Muscle layer of colon (tissue), 2 donors: ENCODE results near the gene INTS7.
"Not testable (repeated sequence)": the region's sequence is repeated elsewhere in the genome, so short reads cannot be mapped to it uniquely, and the experiment has no call there.

Experiments used
- H3K27ac ChIP-seq: one replicate; pipeline ENCODE4 v1.7.0; 2013; ENCODE audit warnings: low read depth, mild to moderate bottlenecking, low read length, moderate library complexity
- H3K27me3 ChIP-seq, 2 donors: one replicate each; pipeline ENCODE4 v1.7.0; 2013; ENCODE audit warnings: low read length in 2 of 2, mild to moderate bottlenecking in 2 of 2; ENCODE audit not compliant: insufficient read depth in 2 of 2, control insufficient read depth in 1 of 2
- H3K36me3 ChIP-seq: one replicate; pipeline ENCODE4 v1.7.0; 2013; ENCODE audit warnings: mild to moderate bottlenecking, low read length; ENCODE audit not compliant: insufficient read depth
- H3K4me1 ChIP-seq: one replicate; pipeline ENCODE4 v1.7.0; 2013; ENCODE audit warnings: mild to moderate bottlenecking, low read length; ENCODE audit not compliant: insufficient read depth
- H3K4me3 ChIP-seq, 2 donors: one replicate each; pipeline ENCODE4 v1.7.0; 2013; ENCODE audit warnings: low read length in 2 of 2, low read depth in 1 of 2, mild to moderate bottlenecking in 1 of 2, moderate library complexity in 1 of 2
- H3K9ac ChIP-seq: one replicate; pipeline ENCODE4 v1.7.0; 2013; ENCODE audit warnings: low read length
- H3K9me3 ChIP-seq: one replicate; pipeline ENCODE4 v1.7.0; 2013; ENCODE audit warnings: mild to moderate bottlenecking, low read length
- donor health status: abdominal sarcoma.
- donor health status: Adenocarcinoma of cecum.

The INTS7 gene

DNA sequence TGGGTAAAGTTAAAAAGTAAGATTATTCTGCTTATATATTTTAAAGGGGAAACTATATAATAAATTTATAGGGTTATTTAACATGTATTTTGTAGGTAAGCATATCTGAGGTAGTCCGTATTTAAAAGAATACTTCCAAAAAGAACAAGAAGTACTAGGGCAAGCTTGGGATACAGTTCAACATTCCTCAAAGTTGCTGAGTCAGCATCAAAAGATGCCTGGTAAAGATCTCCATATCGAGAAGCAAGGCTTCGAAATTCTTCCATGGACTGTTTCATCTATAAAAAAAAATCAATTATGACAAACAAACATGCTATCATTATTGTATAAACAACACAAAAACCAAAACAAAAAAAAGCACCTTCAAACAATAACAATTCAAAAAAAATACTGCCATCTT is 67.7 kb downstream of the INTS7 start:
- Histone ChIP-seq H3K4me3 (no peak overlapping the region), H3K9ac (no peak overlapping the region), H3K36me3 (no peaks in the 10 kb centered on the region), H3K27me3 (no peaks in the 10 kb centered on the region), H3K27ac (no peak overlapping the region), H3K9me3 (no peaks in the 10 kb centered on the region), H3K4me1 (no peaks in the 10 kb centered on the region)

DNA sequence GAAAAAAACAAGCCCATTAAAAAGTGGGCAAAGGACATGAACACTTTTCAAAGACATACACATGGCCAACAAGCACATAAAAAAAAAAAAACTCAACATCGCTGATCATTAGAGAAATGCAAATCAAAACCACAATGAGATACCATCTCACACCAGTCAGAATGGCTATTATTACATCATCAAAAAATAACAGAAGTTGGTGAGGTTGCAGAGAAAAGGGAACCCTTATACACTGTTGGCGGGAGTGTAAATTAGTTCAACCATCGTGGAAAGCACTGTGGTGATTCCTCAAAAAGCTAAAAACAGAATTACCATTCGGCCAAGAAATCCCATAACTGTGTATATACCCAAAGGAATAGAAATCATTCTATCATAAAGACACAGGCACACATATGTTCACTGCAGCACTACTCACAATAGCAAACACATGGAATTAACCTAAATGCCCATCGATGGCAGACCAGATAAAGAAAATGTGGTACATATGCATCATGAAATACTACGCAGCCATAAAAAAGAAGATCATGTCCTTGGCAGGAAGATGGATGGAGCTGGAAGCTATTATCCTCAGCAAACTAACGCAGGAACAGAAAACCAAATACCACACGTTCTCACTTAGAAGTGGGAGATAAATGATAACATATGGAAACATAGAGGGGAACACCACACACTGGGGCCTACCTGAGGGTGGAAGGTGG is 70.1 kb downstream of the INTS7 start:
- H3K36me3 ChIP-seq, result no peaks in the 10 kb centered on the region
- H3K27ac ChIP-seq, result no peak overlapping the region
- H3K4me3 ChIP-seq, result no peak overlapping the region
- H3K4me1 ChIP-seq, result no peaks in the 10 kb centered on the region
- H3K9me3 ChIP-seq, result no peaks in the 10 kb centered on the region
- H3K9ac ChIP-seq, result no peak overlapping the region
- H3K27me3 ChIP-seq, result no peaks in the 10 kb centered on the region

- Histone ChIP-seq H3K36me3 (no peaks in the 10 kb centered on the region), H3K27me3 (no peaks in the 10 kb centered on the region), H3K27ac (no peak overlapping the region), H3K4me1 (no peaks in the 10 kb centered on the region), H3K9me3 (no peaks in the 10 kb centered on the region), H3K9ac (no peak overlapping the region), H3K4me3 (no peak overlapping the region)
These were observed 75.7 kb downstream of the INTS7 start for GRCh38 chr1:211959680-211960079.

GRCh38 chr1:211959221-211959620 is 76.1 kb downstream of the INTS7 start:
- no peaks in the 10 kb centered on the region for H3K4me1 ChIP-seq
- H3K27ac ChIP-seq, result no peak overlapping the region
- no peak overlapping the region for H3K9ac ChIP-seq

DNA sequence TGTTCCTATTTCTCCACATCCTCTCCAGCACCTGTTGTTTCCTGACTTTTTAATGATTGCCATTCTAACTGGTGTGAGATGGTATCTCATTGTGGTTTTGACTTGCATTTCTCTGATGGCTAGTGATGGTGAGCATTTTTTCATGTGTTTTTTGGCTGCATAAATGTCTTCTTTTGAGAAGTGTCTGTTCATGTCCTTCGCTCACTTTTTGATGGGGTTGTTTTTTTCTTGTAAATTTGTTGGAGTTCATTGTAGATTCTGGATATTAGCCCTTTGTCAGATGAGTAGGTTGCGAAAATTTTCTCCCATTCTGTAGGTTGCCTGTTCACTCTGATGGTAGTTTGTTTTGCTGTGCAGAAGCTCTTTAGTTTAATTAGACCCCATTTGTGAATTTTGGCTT is 81.3 kb downstream of the INTS7 start:
- not testable (repeated sequence) for H3K36me3 ChIP-seq, H3K27me3 ChIP-seq, H3K27ac ChIP-seq, H3K9me3 ChIP-seq, H3K4me1 ChIP-seq, H3K4me3 ChIP-seq, H3K9ac ChIP-seq

More at GRCh38 chr1:211959221-211959620, 76.1 kb downstream of the INTS7 start:
- Histone ChIP-seq H3K9me3 (no peaks in the 10 kb centered on the region), H3K36me3 (no peaks in the 10 kb centered on the region), H3K4me3 (no peak overlapping the region), H3K27me3 (no peaks in the 10 kb centered on the region)

- not testable (repeated sequence) for H3K9me3 ChIP-seq, H3K4me3 ChIP-seq, H3K27me3 ChIP-seq, H3K4me1 ChIP-seq, H3K9ac ChIP-seq, H3K27ac ChIP-seq, H3K36me3 ChIP-seq
These were observed 81.8 kb downstream of the INTS7 start for GRCh38 chr1:211953543-211953942.

DNA sequence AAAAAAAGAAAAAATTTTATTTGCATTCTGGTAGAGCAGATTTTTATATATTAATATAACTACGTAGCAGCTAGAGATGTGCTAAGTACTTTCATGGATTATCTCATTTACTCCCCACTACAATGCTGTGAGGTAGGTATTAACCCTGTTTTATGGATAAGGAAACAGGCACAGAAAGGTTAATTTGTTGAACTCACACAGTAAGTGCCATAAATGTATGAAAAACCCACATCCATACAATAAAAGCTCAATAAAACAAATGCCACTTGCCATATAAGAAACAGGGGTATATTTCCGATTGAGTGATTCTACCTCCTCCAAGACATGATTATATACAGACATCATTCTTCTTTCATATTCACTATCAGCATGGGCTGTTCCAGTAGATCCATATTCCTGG is 83.1 kb downstream of the INTS7 start:
- no peaks in the 10 kb centered on the region for H3K9me3 ChIP-seq
- no peak overlapping the region for H3K4me3 ChIP-seq
- H3K27ac ChIP-seq, result no peak overlapping the region
- H3K36me3 ChIP-seq, result no peaks in the 10 kb centered on the region
- no peaks in the 10 kb centered on the region for H3K4me1 ChIP-seq
- no peak overlapping the region for H3K9ac ChIP-seq
- no peaks in the 10 kb centered on the region for H3K27me3 ChIP-seq

- no peaks in the 10 kb centered on the region for H3K27me3 ChIP-seq
- H3K27ac ChIP-seq, result no peak overlapping the region
- no peaks in the 10 kb centered on the region for H3K9me3 ChIP-seq
- no peak overlapping the region for H3K4me3 ChIP-seq
- no peaks in the 10 kb centered on the region for H3K4me1 ChIP-seq
- H3K9ac ChIP-seq, result no peak overlapping the region
- no peaks in the 10 kb centered on the region for H3K36me3 ChIP-seq
These were observed 83.5 kb downstream of the INTS7 start for GRCh38 chr1:211951856-211952255.

GRCh38 chr1:211948377-211948776 is 87.0 kb downstream of the INTS7 start:
- H3K9me3 ChIP-seq, result no peaks in the 10 kb centered on the region
- no peaks in the 10 kb centered on the region for H3K4me1 ChIP-seq
- H3K9ac ChIP-seq, result no peak overlapping the region
- H3K36me3 ChIP-seq, result no peaks in the 10 kb centered on the region
- H3K4me3 ChIP-seq, result no peak overlapping the region
- no peaks in the 10 kb centered on the region for H3K27me3 ChIP-seq
- no peak overlapping the region for H3K27ac ChIP-seq

DNA sequence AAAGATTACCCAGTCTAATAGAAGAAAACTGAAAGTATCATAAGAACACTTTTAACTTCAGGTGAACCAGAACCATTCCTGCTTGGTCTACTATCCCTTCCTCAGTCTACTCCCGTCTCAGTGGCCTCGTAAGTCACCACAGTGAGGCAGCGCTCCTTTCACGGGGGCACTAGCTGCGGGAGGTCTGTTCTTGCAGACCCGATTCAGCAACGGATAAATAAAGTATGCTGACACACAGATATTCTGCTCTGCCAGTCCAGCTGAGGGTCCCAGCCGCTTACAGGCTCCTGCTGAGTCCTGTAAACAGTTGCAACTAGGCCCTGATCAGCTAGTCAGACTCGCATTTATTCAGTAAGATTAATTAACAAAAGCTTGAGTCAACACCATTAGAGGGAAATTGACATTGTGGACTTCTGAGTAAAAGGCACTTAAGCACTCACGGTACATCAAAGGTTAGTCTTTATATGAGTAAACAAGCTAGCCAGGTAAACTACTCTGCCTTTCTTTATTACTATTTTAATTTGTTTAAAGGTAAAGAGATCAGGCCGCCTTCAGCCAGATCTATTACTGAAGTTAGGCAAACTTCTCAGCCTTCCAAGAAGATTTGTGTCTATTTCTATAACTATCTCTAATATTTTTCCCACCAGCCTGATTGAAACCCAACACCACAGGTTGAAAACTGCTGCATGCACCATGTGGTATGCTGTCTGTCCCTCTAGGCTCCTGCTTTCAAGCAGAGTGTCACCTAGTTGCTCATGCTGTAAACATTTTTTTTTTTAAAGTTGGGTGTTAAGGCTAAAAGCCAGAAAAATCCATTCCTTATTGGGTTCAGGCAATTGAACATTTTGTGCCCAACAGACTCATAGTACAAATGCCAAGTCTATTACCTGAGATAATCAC is 87.7 kb downstream of the INTS7 start:
- H3K4me1 ChIP-seq, result no peaks in the 10 kb centered on the region
- no peaks in the 10 kb centered on the region for H3K9me3 ChIP-seq
- H3K27ac ChIP-seq, result no peak overlapping the region
- H3K9ac ChIP-seq, result no peak overlapping the region
- no peaks in the 10 kb centered on the region for H3K36me3 ChIP-seq
- H3K4me3 ChIP-seq, result no peak overlapping the region
- no peaks in the 10 kb centered on the region for H3K27me3 ChIP-seq

- Histone ChIP-seq H3K9me3 (no peaks in the 10 kb centered on the region), H3K4me1 (no peaks in the 10 kb centered on the region), H3K9ac (no peak overlapping the region), H3K27me3 (no peaks in the 10 kb centered on the region), H3K4me3 (no peak overlapping the region), H3K27ac (no peak overlapping the region), H3K36me3 (peaks cover 6% of the 10 kb centered on the region)
These were observed 90.4 kb downstream of the INTS7 start for GRCh38 chr1:211944733-211945500.
